GM04504 (cell line): ENCODE results near the gene CCSER1.
"Not testable (repeated sequence)": the region's sequence is repeated elsewhere in the genome, so short reads cannot be mapped to it uniquely, and the experiment has no call there.

Source experiments
- DNase-seq: peaks from one replicate; pipeline ENCODE4 v3.0.0-alpha.2; 2012; ENCODE audit warnings: low read depth

The CCSER1 gene

GRCh38 chr4:90840291-90840690, 713.1 kb downstream of the CCSER1 start:
- no peak for DNase-seq

GRCh38 chr4:90840828-90841227, 713.6 kb downstream of the CCSER1 start:
- DNase-seq, result no peak

- no peak for DNase-seq
Measured at GRCh38 chr4:90841676-90842075, 714.5 kb downstream of the CCSER1 start.

- DNase-seq, result no peak
Measured at GRCh38 chr4:90842960-90843359, 715.8 kb downstream of the CCSER1 start.

DNA sequence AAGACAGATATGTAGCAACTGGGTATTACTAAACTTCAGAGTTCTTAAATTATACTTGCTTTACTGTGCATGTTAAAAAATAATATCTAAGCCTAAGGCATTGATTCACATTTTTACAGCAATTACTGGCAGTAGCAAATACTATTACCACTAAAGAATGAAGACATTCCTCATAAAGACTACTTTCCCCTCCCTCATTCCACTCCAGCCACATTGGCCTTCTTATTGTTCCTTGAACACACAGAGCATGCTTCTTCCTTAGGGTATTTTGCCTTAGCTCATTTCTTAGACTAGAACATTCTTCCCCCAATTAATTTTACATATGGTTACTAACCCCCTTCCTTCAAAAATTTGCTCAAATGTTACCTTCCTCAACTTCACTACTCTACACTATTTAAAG, 717.0 kb downstream of the CCSER1 start:
- no peak for DNase-seq

- no peak for DNase-seq
Measured at GRCh38 chr4:90845777-90846176, 718.6 kb downstream of the CCSER1 start.

GRCh38 chr4:90852237-90852636, 725.0 kb downstream of the CCSER1 start:
- no peak for DNase-seq

GRCh38 chr4:90855111-90855510, 727.9 kb downstream of the CCSER1 start:
- no peak for DNase-seq

DNA sequence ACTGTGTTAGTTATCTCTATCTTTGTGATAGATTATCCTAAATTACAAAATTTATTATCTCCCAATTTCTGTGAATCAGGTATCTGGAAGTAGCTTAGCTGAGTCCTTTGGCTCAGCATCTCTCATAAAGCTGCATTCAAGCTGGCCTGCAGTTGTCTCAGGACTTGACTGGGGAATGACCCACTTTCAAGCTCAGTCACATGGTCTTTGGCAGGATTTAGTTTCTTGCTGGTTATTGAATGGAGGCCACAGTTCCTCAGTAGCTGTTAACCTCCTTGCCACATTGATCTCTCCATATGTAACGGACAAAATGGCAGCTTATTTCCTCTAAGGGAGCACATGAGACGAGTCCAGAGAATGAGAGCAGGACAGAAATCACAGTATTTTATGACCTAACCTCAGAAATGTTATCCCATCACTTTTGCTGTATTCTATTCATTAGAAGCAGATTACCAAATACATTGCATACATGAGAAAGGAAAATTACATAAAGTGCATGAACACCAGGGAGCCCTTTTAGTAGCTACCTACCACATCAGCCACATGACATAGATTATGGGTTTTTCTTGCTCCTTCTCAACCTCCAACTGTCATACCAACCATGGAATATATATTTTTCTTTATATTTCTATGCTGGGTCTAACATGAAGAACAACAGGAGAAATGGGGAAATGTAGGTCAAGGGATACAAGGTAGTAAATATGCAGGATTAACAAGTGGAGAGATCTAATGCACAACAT, 730.1 kb downstream of the CCSER1 start:
- no peak for DNase-seq

- no peak for DNase-seq
Measured at GRCh38 chr4:90875791-90876190, 748.6 kb downstream of the CCSER1 start.

GRCh38 chr4:90876296-90876695, 749.1 kb downstream of the CCSER1 start:
- DNase-seq, result no peak

DNA sequence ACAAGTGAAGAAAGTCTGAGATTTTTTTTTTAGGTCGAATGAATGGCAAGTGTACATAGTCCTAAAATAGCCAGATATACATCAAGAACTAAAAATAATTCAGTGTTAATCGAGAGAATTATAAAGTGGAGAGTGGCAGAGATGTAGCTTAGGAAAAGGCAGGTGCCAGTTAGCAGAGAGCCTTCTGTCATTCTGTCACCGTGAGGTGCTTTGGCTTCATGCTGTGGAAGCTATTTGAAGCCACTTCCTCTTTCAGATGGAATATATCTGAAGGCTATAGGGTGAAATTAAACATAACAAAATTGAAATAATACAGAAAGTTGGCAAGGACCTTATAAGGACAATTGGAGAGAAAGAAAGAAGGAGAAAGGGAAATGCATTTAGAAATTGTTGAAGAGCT, 756.3 kb downstream of the CCSER1 start:
- DNase-seq, result no peak

- DNase-seq, result no peak
Measured at GRCh38 chr4:90888571-90888970, 761.4 kb downstream of the CCSER1 start.

GRCh38 chr4:90889171-90889570, 762.0 kb downstream of the CCSER1 start:
- no peak for DNase-seq

GRCh38 chr4:90903413-90903812, 776.2 kb downstream of the CCSER1 start:
- DNase-seq, result not testable (repeated sequence)

DNA sequence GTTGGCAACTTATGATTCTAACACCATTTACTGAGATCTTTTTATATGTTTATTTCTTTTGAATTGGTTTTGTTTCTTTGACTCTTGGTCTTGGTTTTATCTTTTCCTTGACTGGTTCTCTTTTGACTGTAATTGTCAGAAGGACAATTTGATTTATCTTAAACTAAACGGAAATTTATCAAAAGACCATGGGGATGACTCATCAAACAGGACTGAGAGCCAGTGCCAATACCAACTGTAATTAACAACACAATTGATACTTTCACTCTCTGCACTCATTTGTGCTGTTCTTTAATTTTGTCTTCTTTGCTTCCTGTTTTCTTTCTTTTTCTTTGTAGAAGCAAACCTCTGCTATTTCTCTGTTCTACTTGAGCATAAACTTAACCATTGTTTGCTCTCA, 776.8 kb downstream of the CCSER1 start:
- DNase-seq, result no peak

DNA sequence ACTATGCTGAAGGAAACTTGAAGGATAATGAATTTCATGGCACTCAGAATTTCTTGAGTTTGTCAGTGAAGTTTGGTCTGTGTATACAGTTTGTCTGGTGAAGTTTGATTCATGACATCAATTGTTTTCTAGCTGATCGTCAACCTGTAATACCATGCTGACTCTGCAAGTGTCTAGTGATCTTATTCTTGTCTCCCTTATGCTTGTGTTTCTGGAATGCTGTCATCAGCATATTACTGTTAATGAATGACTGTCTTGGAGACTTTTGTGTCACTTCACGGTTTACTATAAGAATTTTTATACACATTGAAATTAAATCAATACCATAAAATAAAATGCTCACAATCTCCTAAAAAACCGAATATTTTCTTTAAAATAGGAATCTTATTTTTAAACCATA, 779.0 kb downstream of the CCSER1 start:
- DNase-seq, result no peak

DNA sequence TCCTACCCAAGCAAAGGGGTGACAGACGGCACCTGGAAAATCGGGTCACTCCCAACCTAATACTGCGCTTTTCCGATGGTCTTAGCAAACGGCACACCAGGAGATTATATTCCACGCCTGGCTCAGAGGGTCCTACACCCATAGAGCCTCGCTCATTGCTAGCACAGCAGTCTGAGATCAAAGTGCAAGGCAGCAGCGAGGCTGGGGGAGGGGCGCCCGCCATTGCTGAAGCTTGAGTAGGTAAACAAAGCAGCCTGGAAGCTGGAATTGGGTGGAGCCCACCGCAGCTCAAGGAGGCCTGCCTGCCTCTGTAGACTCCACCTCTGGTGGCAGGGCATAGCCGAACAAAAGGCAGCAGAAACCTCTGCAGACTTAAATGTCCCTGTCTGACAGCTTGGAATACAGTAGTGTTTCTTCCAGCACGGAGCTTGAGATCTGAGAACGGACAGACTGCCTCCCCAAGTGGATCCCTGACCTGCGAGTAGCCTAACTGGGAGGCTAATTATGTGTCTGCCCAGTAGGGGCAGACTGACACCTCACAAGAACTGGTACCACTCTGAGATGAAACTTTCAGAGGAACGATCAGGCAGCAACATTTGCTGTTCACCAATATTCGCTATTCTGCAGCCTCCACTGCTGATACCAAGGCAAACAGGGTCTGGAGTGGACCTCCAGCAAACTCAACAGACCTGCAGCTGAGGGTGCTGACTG, 784.7 kb downstream of the CCSER1 start:
- not testable (repeated sequence) for DNase-seq

GRCh38 chr4:90922174-90922573, 795.0 kb downstream of the CCSER1 start:
- no peak for DNase-seq

DNA sequence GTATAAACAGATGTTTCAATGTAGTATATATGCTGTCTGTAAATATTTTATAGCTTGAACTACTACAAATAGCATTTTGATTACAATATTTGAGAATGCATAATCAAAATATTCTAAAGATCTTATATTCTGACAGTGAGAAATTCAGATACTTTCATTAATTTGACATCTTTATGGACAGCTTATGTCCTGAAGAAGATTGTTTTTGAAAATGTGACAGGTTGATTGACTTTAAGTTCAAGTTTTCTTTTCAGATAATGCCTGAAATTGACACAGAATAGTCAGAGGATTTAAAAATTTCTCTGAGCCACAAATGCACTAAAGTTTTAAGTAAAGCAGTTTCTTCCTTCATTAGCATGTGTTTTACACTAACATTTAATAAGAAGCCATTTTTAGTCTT, 799.8 kb downstream of the CCSER1 start:
- no peak for DNase-seq

DNA sequence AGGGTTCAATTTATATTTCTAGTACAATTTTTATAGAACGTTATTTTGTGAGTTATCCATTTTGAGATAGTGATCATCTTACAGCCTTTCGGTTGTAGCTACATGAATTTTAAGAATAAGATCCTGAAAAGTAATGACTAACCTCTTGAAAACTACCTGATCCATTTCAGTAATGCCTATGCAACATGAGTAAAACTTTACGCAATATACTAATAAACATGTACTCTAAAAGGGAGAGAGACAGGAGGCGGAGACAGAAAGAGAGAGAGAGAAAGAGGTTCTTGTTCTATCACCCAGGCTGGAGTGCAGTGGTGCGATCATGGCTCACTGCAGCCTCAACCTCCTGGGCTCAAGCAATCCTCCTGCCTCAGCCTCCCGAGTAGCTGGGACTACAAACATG, 816.1 kb downstream of the CCSER1 start:
- no peak for DNase-seq

DNA sequence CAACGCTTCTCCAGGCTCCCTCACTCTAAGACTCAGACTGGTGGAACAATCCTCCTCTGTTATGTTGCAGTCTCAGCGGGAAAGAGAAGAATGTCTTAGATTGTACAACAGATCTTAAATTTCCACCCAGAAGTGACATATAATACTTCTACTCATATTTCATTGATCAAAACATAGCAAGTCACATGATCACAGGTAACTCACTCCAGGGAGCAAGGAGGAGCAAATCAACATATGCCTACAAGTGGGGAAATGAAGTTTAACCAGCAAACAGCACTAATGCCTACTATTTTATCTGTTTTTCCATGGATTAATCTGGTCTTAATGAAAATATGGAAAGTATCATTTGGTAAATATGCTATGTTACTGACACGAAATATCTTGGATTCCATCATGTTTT, 819.8 kb downstream of the CCSER1 start:
- no peak for DNase-seq

DNA sequence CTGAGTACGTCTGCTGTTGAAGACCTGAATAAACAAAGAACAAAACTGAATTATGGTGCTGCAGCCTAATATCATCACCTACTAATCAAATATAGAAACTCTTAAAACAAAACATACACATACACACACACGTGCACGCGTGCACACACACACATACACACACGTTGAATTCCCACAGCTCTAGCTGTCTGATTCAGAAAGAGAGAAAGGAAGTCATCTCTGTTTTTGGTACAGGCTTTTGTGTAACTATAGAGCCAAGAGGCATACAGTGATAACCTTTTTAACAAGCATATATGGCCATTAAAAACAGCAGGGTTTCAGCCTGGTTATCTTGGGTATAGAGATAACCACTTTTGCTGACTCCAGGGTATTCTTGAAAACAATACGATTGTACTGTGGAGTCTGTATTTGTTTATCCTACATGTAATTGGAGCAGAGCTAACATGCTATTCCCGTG, 823.2 kb downstream of the CCSER1 start:
- DNase-seq, result no peak

DNA sequence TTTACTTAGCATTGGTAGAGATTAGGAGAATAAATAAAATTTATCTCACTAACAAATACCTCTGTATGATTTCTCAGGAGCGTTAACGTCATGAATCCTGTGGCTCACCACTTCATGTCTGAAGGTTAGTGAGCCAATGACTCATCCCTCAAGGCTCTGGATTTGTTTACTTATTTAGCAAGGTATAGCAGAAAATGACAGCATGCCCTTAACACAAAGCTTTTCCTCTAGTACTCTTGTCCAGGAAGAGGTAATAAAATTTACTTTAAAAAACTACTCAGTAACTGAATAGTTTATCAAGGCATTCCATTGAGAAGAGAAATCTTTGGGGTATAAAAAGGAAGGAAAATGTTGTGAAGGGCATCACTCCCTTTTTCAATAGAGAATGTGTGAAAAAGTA, 823.8 kb downstream of the CCSER1 start:
- no peak for DNase-seq
